Activated CD4-positive, alpha-beta memory T cell treated with anti-CD3 and anti-CD28 coated beads, Interleukin-2, amount 10 ng/mL, durations not matched to agents 7 days and 5 days (primary cell): ENCODE measurements around the gene ST6GAL2. TPM values are rescaled to one million over a fixed set of nuclear protein-coding genes. Genes with fewer than 3 reads are reported as not detected.

Source experiments
- CTCF ChIA-PET: fragments of 350-600 bp; sonication (Branson Sonifier 250); formaldehyde crosslinking; loops from one replicate; lab custom pipeline; 2021; ENCODE audit warnings: antibody characterized with exemption, inconsistent platforms; lab: Charles Lee
- POLR2A ChIA-PET: fragments of 350-600 bp; sonication (Branson Sonifier 250); formaldehyde crosslinking; loops from one replicate; lab custom pipeline; 2021; ENCODE audit warnings: antibody characterized with exemption; lab: Charles Lee
- DNase-seq: peaks from one replicate; pipeline ENCODE4 v3.0.0-alpha.2; 2020
- H3K27ac Mint-ChIP-seq: one replicate; pipeline ENCODE4 v1.8.0; 2021; ENCODE audit warnings: mild to moderate bottlenecking, mixed read lengths
- H3K27me3 Mint-ChIP-seq: one replicate; pipeline ENCODE4 v1.8.0; 2021; ENCODE audit warnings: mixed read lengths
- H3K36me3 Mint-ChIP-seq: one replicate; pipeline ENCODE4 v1.8.0; 2021; ENCODE audit warnings: low read depth, mixed read lengths
- H3K4me1 Mint-ChIP-seq: one replicate; pipeline ENCODE4 v1.8.0; 2021; ENCODE audit warnings: mixed read lengths
- H3K4me3 Mint-ChIP-seq: one replicate; pipeline ENCODE4 v1.8.0; 2021; ENCODE audit warnings: mild to moderate bottlenecking, mixed read lengths
- H3K9me3 Mint-ChIP-seq: one replicate; pipeline ENCODE4 v1.8.0; 2021; ENCODE audit warnings: mixed read lengths
- total RNA-seq, 2 experiments: library from RNA; stranded (reverse); gene quantifications; one replicate each; pipeline ENCODE4 v1.2.3, GENCODE V29; 2021

ST6GAL2 gene
- total RNA-seq, 2 experiments from 2014 or later = not detected

DNA sequence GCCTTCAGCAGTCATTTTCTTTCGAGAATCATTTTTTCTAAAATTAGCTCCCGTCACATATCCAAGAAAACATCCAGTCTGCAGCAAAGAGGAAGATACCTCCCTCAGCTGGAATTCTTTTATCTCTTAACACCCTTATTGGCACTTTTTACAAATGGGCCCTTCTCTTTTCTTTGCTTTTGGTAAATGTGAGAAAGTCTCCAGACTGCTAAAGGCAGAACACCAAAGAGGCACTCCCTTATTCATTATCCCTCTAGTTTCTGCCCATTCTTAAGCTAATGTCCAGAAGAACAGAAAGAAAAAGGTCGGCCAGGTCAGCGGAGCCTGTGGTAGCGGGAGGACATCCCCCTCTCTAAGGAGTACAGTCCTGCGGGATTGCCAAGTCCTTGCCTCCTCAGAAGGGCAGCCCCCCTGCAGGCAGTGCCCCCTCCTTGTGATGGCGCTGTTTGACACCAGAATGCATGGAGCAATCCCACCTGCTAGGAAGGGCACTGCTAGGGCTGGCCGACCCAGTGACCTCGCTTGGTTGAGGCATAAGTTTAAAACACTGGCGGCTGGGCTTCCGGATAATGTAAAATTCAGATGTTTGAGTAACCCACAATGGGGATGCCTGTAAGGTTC, 34.0 kb downstream of the ST6GAL2 start:
- H3K9me3 Mint-ChIP-seq = no peaks in the 10 kb centered on the region
- H3K27ac Mint-ChIP-seq = no peak overlapping the region
- H3K27me3 Mint-ChIP-seq = no peaks in the 10 kb centered on the region
- POLR2A ChIA-PET = no interaction called here
- no peak for DNase-seq
- no peaks in the 10 kb centered on the region for H3K36me3 Mint-ChIP-seq
- no peak overlapping the region for H3K4me3 Mint-ChIP-seq
- CTCF ChIA-PET = no interaction called here
- H3K4me1 Mint-ChIP-seq = no peaks in the 10 kb centered on the region

DNA sequence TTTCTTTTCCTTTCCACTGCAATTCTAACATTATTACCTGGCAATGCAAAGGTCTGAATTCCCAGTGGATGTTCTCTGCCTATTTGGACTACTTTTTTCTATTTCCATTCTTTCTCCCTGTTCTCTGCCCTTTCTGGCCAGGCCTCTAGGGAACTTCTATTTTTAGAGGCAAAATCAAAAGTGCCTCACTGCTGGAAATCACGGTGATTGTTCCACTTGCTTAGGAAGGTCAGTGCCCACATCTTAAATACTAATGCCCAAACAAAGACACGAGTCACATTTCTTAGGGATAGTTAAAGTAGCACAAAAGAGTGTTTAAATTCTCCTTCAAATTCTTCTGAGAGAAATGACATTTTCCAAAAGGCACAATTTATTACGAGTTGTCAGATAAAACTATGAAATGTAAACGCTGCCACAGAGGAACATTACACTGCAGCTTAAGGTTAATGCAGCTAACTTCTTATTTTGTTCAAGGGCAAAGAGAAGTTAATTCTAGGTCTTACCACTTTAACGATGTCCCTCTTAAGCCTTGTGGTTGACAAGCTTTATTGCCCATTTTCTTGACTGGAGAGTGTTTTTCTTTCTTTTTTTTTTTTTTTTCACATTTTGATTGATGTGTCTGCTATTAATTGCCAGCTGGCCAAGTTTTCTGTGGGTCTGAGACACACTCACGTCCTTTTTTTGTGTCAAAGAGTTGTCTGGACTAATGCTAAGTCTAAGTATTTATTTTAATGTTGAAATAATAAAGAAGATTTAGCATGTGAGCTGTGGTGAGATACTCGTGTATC, 34.7 kb downstream of the ST6GAL2 start:
- CTCF ChIA-PET = no interaction called here
- H3K27me3 Mint-ChIP-seq = no peaks in the 10 kb centered on the region

DNA sequence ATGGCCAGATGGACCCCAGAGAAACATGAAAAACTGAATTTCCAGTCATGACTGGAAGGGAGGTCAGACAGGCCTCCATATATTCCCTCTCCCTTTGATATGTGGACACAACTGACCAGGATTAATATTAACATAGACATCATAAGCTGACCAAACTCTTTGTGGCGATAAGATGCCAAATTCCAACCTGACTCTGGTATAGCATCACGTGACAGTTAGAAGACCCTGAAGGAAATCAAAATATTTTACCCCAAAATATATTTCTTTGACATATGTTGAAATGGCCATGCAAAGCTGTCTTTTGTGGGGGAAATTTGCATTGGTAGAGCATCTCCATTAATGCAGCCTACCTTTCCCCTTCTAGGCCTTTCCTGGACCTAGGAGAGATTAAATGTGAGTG, 36.7 kb downstream of the ST6GAL2 start:
- Mint-ChIP-seq H3K27me3 (no peaks in the 10 kb centered on the region), H3K4me1 (no peaks in the 10 kb centered on the region), H3K4me3 (no peak overlapping the region), H3K36me3 (no peaks in the 10 kb centered on the region), H3K9me3 (no peaks in the 10 kb centered on the region), H3K27ac (no peak overlapping the region)
- ChIA-PET CTCF (no interaction called here), POLR2A (no interaction called here)
- no peak for DNase-seq

More for the DNA sequence above, 34.7 kb downstream of the ST6GAL2 start:
- no peaks in the 10 kb centered on the region for H3K36me3 Mint-ChIP-seq
- H3K9me3 Mint-ChIP-seq = no peaks in the 10 kb centered on the region
- no peak for DNase-seq
- POLR2A ChIA-PET = no interaction called here
- H3K4me3 Mint-ChIP-seq = no peak overlapping the region
- H3K4me1 Mint-ChIP-seq = no peaks in the 10 kb centered on the region
- H3K27ac Mint-ChIP-seq = no peak overlapping the region

DNA sequence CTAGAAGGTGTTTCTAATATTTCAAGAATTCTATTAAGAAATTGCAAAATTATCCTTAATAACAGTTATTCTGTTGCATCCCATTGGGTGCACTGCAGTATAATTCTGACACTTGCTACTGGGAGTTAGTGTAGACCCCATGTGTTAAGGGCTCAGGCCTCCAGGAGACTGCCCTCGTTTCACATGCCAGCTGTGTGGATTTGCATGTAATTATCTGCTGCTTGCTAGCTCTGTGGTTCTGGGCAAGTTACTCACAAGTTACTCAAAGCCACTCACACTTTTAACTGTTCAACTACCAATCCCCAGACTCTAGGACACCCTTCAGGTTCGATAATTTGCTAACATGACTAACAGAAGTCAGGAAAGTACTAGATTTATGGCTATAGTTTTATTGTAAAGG, 38.6 kb downstream of the ST6GAL2 start:
- Mint-ChIP-seq H3K4me3 (no peak overlapping the region), H3K4me1 (no peaks in the 10 kb centered on the region), H3K36me3 (no peaks in the 10 kb centered on the region), H3K27me3 (no peaks in the 10 kb centered on the region), H3K27ac (no peak overlapping the region), H3K9me3 (no peaks in the 10 kb centered on the region)
- DNase-seq = no peak
- ChIA-PET POLR2A (no interaction called here), CTCF (no interaction called here)

DNA sequence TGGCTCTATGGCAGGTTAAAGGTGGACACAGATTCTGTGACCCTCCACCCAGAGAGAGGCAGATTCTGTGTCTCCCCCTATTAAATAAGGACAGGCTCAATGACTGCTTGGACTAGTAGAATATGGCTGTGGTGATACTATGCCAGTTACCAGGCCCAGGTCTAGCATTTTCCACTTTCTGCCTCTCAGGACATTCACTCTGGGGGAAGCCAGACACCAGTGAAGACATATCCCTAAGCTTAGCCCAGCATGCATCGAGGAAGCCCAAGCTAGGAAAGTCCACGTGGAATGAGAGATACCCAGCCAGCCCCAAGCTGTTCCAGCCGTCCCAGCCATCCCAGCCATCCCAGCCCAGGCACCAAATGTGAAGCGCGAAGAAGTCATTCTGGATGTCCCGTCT, 40.3 kb downstream of the ST6GAL2 start:
- no peak for DNase-seq
- H3K4me3 Mint-ChIP-seq = no peak overlapping the region
- no peaks in the 10 kb centered on the region for H3K27me3 Mint-ChIP-seq
- H3K36me3 Mint-ChIP-seq = no peaks in the 10 kb centered on the region
- ChIA-PET POLR2A (no interaction called here), CTCF (no interaction called here)
- H3K4me1 Mint-ChIP-seq = no peaks in the 10 kb centered on the region
- H3K9me3 Mint-ChIP-seq = no peaks in the 10 kb centered on the region
- no peak overlapping the region for H3K27ac Mint-ChIP-seq

DNA sequence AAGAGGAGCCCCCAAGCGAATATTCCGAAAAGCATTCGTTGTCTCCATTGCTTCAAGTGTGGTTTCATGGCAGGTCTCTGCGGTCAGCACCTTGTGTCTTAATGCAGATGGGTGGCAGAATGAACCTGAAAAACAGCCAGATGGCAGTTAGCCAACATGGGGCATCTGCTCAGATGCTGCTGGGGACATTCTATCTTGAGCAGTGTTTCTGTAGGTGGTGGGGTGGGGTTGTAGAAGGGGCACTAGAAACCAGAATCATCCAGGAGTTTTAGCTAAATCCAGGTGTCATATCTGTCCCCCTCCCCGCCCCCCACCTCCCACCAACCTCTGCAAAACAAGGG, 42.1 kb downstream of the ST6GAL2 start:
- no peak overlapping the region for H3K4me3 Mint-ChIP-seq
- no peaks in the 10 kb centered on the region for H3K4me1 Mint-ChIP-seq
- CTCF ChIA-PET = no interaction called here
- H3K27ac Mint-ChIP-seq = no peak overlapping the region
- no peaks in the 10 kb centered on the region for H3K9me3 Mint-ChIP-seq
- H3K36me3 Mint-ChIP-seq = no peaks in the 10 kb centered on the region
- H3K27me3 Mint-ChIP-seq = no peaks in the 10 kb centered on the region
- POLR2A ChIA-PET = no interaction called here
- no peak for DNase-seq

DNA sequence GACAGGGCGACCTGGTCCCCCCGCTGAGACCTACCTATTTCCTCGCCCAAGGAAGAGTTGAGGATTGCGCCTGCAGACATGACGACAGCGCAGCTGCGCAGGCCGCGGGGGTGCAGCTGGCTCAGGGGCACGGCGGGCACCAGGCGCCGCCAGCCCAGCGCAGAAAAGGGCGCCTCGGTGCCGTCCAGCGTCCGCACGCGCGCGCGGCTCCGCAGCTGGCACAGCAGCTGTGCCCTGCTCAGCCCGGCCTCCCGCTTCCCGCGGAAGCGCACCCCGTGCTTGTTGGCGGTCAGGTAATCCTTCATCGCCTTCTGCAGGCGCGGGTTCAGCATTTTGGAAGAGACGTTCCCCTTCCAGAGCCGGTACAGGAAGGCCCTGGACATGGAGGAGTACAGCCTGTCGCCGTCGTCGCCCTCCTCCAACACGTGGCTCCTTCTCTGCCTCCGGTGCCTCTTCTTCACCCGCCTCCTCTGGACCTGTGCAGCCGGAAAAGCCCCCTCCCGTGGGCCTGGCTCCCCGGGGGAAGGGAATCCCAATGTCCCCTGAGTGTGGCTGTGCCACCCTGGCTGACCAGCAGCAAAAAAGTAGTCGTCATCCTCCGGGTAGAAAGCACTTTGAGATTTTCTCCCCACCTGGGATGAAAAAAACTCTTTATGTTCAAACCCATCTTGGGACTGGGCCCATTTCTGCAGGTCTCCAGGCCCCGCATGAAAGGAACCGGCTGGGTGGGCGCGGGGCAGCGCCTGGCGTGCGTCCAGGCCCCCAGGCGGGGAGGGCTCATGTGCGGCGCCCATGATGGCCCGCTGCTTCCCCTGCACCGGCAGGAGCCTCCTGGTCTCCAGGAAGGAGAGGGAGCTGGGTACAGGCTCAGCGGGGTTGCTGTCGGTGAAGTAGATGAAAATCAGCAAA, 42.7 kb downstream of the ST6GAL2 start:
- Mint-ChIP-seq H3K27ac (no peak overlapping the region), H3K4me1 (no peaks in the 10 kb centered on the region), H3K36me3 (no peaks in the 10 kb centered on the region), H3K27me3 (no peaks in the 10 kb centered on the region), H3K4me3 (no peak overlapping the region), H3K9me3 (no peaks in the 10 kb centered on the region)
- ChIA-PET POLR2A (no interaction called here), CTCF (no interaction called here)
- no peak for DNase-seq

DNA sequence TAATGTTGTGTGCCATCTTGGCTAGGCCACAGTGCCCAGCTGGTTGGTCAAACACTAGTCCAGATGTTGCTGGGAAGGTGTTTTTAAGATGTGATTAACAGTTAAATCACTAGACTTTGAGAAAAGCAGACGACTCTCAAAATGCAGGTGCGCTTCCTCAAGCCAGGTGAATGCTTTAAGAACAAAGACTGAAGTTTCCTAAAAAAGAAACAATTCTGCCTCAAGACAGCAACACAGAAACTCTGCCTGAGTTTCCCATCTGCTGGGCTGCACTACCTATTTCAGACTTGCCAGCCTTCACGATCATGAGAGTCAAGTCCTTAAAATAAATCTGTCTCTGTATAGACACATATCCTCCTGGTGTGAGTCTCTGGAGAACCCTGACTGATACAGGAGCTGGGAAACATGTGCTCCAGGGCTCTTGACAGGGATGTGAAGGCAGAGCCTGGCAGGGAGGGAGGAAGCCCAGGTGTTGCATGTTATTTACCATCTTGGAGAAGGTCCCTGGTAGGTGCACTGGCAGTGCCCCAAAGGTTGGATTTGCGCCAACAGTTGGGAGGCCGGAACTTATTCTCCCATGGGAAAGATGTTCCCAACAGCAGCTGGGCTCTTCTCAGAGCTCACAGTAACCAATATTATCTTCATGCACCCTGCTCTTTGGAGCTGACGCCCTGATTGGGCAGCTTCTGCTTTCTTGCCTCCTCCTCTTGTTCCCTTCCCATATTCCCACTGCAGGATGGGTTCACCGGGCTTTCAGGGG, 43.9 kb downstream of the ST6GAL2 start:
- ChIA-PET CTCF (no interaction called here), POLR2A (no interaction called here)
- H3K27me3 Mint-ChIP-seq = no peaks in the 10 kb centered on the region
- no peak overlapping the region for H3K4me3 Mint-ChIP-seq
- no peaks in the 10 kb centered on the region for H3K4me1 Mint-ChIP-seq
- H3K9me3 Mint-ChIP-seq = no peaks in the 10 kb centered on the region
- no peak overlapping the region for H3K27ac Mint-ChIP-seq
- H3K36me3 Mint-ChIP-seq = no peaks in the 10 kb centered on the region
- DNase-seq = no peak

DNA sequence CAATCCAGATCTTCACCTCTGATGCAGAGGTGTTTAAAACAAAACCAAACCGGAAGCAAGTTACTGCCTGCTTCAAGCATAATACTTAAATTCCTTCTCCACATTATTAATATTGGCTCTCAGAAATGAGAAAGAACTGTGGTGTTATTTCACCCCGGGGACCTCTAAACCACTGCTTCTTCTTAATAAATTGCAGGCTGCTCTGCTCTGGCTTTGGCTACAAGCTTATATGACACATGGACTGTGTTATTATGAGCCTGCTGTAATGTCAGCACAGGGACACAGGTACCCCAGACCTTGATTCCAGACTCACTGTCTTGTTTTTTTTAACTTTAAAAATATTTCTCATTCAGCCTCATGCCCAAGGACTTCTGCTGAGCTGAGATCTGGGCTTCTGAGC, 45.1 kb downstream of the ST6GAL2 start:
- CTCF ChIA-PET = no interaction called here
- Mint-ChIP-seq H3K27me3 (no peaks in the 10 kb centered on the region), H3K4me3 (no peak overlapping the region), H3K4me1 (no peaks in the 10 kb centered on the region), H3K27ac (no peak overlapping the region), H3K36me3 (no peaks in the 10 kb centered on the region), H3K9me3 (no peaks in the 10 kb centered on the region)
- no peak for DNase-seq
- POLR2A ChIA-PET = no interaction called here

DNA sequence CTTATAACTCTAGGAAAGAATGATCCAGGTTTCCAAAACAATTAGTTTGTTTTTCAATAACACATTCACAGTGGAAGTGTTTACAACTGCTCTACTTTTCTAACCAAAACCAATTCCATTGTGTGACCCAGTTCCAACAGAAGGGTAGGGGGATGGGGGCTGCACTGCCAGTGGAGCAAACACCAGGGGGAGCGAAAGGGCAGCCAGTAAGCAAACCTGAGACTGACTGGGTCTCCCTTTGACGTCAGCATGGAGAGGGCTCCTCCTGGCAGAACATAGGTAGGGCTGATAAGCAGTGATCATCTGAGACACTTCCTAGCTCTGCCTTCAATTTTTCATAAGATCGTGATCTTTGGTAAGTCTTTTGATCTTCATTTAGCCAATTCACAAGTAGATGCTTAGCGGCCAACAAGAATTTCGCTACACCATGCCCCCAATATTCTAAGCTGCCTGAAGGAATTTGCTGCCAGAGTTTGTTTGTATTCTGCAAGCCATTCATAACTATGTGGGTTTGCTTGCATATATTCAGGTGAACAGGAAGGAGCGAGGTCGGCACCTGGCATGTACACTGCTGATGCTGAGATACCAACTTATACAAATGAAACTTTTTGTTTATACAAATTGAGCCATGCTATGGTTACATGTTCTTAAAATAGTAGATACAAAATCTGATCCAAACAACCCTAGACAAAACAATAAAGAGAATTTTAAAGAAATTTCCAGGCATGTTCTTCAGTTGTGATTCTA, 45.9 kb downstream of the ST6GAL2 start:
- Mint-ChIP-seq H3K4me3 (no peak overlapping the region), H3K36me3 (no peaks in the 10 kb centered on the region), H3K9me3 (no peaks in the 10 kb centered on the region), H3K27ac (no peak overlapping the region), H3K27me3 (no peaks in the 10 kb centered on the region), H3K4me1 (no peaks in the 10 kb centered on the region)
- POLR2A ChIA-PET = no interaction called here
- CTCF ChIA-PET = no interaction called here
- DNase-seq = no peak

DNA sequence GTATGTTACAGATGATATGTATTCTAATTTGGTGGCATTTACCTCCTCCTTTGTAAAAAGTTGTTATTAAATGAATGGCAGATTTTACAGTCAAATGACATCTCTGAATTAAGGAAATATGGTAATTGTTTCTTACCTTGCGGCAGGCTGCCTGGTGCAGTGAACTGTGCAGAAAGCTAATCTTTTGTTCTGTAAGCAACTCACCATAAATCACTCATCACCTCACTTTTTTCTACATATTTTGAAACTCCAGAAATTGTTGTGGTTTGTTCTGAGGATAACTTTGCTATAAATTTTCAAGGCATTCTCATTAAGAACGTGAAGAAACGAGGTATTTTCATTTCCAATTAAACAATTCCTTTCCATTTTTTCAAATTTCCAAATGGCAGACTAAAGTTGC, 52.7 kb downstream of the ST6GAL2 start:
- H3K36me3 Mint-ChIP-seq = no peaks in the 10 kb centered on the region
- CTCF ChIA-PET = no interaction called here
- no peaks in the 10 kb centered on the region for H3K27me3 Mint-ChIP-seq
- no peaks in the 10 kb centered on the region for H3K9me3 Mint-ChIP-seq
- no peak overlapping the region for H3K27ac Mint-ChIP-seq
- DNase-seq = no peak
- POLR2A ChIA-PET = no interaction called here
- H3K4me3 Mint-ChIP-seq = no peak overlapping the region
- no peaks in the 10 kb centered on the region for H3K4me1 Mint-ChIP-seq

DNA sequence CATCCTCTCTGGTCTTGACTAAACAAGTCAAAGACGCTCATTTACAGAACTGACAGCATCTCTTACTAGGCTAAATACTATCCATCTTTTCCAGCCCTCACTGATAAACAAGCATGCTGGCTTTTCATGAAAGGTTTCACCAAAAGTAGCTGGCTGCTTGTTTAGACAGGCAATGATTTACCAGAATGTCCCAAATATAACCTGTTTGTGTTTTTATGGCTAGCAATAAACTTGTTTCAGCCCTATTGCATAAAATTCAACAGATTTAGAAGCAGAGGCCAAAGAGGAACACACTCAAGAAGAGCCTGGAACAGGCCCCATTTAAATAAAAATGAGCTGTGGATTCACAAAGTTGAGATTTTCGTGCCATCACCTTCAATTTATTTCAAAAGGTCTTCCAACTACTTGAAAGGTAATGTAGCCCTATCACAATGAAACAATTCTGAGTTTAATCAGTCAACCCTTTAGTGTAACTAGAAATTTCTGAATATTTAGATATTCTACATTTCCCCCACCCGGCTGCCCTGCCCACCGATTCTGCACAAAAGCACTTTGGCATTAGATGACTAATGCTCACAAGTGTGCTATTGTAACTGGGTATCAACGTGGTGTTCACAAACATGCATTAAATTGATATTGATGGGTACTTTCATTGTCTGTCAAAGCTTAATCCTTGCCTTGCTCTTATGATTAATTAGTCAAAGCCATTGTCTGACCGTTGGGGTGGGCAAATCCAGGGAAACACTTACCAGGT, 54.0 kb downstream of the ST6GAL2 start:
- H3K27ac Mint-ChIP-seq = no peak overlapping the region
- H3K4me1 Mint-ChIP-seq = no peaks in the 10 kb centered on the region

More for the DNA sequence above, 54.0 kb downstream of the ST6GAL2 start:
- ChIA-PET CTCF (no interaction called here), POLR2A (no interaction called here)
- no peak overlapping the region for H3K4me3 Mint-ChIP-seq
- peaks cover 2% of the 10 kb centered on the region for H3K9me3 Mint-ChIP-seq
- no peak for DNase-seq
- H3K36me3 Mint-ChIP-seq = no peaks in the 10 kb centered on the region
- H3K27me3 Mint-ChIP-seq = no peaks in the 10 kb centered on the region
